ENCODE measurements around the gene MLEC. TPM values are rescaled to one million over a fixed set of nuclear protein-coding genes. Genes with fewer than 3 reads are reported as not detected.

Gene MLEC
- total and polyA plus RNA-seq, 9 of the 15 experiments (the other 6 are each of a cell fraction or from before 2014, with no cell fraction given), result 18.5 to 108 (median 57.8) TPM

DNA sequence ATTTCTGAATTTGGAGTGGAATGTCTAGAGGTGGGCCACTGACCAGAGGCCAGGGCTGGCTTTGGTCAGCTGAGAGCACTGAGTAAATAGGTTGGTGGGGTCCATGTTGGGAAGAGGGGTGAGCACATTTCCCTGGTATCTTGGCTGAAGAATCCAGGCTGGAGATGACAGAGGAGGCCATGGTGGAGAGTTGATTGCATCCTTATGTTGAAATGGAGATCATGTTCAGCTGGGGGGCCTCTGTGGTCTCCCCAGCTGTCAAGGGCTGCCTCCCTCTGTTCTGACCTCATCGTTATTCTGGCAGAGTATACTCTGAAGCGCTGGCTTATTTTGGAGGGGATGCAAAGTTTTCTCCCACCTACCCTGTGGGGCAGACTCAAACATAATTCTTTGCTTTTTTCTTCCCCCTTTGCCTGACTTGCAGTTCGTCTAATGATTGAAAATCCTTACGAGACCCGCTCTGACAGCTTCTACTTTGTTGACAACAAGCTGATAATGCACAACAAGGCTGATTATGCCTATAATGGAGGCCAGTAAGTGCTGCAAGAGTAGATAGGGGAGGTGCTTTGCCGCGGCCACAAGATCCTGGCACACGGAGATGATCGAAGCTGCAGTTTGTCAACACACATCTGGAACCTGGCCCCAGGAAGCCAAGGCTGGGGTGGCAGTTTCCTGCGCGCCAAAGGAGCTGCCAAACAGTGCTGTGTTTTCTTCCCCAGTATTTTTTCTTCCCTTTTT lies 32.7 kb downstream of the MLEC start (continued):
- TF ChIP-seq, protein P1, sequence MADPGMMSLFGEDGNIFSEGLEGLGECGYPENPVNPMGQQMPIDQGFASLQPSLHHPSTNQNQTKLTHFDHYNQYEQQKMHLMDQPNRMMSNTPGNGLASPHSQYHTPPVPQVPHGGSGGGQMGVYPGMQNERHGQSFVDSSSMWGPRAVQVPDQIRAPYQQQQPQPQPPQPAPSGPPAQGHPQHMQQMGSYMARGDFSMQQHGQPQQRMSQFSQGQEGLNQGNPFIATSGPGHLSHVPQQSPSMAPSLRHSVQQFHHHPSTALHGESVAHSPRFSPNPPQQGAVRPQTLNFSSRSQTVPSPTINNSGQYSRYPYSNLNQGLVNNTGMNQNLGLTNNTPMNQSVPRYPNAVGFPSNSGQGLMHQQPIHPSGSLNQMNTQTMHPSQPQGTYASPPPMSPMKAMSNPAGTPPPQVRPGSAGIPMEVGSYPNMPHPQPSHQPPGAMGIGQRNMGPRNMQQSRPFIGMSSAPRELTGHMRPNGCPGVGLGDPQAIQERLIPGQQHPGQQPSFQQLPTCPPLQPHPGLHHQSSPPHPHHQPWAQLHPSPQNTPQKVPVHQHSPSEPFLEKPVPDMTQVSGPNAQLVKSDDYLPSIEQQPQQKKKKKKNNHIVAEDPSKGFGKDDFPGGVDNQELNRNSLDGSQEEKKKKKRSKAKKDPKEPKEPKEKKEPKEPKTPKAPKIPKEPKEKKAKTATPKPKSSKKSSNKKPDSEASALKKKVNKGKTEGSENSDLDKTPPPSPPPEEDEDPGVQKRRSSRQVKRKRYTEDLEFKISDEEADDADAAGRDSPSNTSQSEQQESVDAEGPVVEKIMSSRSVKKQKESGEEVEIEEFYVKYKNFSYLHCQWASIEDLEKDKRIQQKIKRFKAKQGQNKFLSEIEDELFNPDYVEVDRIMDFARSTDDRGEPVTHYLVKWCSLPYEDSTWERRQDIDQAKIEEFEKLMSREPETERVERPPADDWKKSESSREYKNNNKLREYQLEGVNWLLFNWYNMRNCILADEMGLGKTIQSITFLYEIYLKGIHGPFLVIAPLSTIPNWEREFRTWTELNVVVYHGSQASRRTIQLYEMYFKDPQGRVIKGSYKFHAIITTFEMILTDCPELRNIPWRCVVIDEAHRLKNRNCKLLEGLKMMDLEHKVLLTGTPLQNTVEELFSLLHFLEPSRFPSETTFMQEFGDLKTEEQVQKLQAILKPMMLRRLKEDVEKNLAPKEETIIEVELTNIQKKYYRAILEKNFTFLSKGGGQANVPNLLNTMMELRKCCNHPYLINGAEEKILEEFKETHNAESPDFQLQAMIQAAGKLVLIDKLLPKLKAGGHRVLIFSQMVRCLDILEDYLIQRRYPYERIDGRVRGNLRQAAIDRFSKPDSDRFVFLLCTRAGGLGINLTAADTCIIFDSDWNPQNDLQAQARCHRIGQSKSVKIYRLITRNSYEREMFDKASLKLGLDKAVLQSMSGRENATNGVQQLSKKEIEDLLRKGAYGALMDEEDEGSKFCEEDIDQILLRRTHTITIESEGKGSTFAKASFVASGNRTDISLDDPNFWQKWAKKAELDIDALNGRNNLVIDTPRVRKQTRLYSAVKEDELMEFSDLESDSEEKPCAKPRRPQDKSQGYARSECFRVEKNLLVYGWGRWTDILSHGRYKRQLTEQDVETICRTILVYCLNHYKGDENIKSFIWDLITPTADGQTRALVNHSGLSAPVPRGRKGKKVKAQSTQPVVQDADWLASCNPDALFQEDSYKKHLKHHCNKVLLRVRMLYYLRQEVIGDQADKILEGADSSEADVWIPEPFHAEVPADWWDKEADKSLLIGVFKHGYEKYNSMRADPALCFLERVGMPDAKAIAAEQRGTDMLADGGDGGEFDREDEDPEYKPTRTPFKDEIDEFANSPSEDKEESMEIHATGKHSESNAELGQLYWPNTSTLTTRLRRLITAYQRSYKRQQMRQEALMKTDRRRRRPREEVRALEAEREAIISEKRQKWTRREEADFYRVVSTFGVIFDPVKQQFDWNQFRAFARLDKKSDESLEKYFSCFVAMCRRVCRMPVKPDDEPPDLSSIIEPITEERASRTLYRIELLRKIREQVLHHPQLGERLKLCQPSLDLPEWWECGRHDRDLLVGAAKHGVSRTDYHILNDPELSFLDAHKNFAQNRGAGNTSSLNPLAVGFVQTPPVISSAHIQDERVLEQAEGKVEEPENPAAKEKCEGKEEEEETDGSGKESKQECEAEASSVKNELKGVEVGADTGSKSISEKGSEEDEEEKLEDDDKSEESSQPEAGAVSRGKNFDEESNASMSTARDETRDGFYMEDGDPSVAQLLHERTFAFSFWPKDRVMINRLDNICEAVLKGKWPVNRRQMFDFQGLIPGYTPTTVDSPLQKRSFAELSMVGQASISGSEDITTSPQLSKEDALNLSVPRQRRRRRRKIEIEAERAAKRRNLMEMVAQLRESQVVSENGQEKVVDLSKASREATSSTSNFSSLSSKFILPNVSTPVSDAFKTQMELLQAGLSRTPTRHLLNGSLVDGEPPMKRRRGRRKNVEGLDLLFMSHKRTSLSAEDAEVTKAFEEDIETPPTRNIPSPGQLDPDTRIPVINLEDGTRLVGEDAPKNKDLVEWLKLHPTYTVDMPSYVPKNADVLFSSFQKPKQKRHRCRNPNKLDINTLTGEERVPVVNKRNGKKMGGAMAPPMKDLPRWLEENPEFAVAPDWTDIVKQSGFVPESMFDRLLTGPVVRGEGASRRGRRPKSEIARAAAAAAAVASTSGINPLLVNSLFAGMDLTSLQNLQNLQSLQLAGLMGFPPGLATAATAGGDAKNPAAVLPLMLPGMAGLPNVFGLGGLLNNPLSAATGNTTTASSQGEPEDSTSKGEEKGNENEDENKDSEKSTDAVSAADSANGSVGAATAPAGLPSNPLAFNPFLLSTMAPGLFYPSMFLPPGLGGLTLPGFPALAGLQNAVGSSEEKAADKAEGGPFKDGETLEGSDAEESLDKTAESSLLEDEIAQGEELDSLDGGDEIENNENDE (IDR thresholded peaks at IDR 0.05; ENCODE audit: low read depth, low read length), result no peak
- TF ChIP-seq GATAD2B (IDR thresholded peaks at IDR 0.05; ENCODE audit: borderline replicate concordance) (no peak), CBFA2T3 (IDR thresholded peaks at IDR 0.05) (peak; percentile 63), PHF20 (IDR thresholded peaks at IDR 0.05; ENCODE audit: partially characterized antibody) (no peak), MCM3 (IDR thresholded peaks at IDR 0.05) (no peak), ZNF695 (CRISPR knock-in tag; IDR thresholded peaks at IDR 0.05) (no peak), HDAC2 (IDR thresholded peaks at IDR 0.05) (no peak), ZFP1 (CRISPR knock-in tag; IDR thresholded peaks at IDR 0.05) (no peak), TAF1 (IDR thresholded peaks at IDR 0.05; ENCODE audit: control insufficient read depth, extremely low read depth, insufficient read depth, low read length, severe bottlenecking) (no peak), PYGO2 (tag; IDR thresholded peaks at IDR 0.05) (no peak), ERF (CRISPR knock-in tag; IDR thresholded peaks at IDR 0.05) (no peak), ZNF347 (CRISPR knock-in tag; IDR thresholded peaks at IDR 0.05; ENCODE audit: low read depth) (no peak)
- TF ChIP-seq, protein P2, sequence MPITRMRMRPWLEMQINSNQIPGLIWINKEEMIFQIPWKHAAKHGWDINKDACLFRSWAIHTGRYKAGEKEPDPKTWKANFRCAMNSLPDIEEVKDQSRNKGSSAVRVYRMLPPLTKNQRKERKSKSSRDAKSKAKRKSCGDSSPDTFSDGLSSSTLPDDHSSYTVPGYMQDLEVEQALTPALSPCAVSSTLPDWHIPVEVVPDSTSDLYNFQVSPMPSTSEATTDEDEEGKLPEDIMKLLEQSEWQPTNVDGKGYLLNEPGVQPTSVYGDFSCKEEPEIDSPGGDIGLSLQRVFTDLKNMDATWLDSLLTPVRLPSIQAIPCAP (CRISPR knock-in tag; IDR thresholded peaks at IDR 0.05; ENCODE audit: borderline replicate concordance), result no peak
- TF ChIP-seq, protein P3, sequence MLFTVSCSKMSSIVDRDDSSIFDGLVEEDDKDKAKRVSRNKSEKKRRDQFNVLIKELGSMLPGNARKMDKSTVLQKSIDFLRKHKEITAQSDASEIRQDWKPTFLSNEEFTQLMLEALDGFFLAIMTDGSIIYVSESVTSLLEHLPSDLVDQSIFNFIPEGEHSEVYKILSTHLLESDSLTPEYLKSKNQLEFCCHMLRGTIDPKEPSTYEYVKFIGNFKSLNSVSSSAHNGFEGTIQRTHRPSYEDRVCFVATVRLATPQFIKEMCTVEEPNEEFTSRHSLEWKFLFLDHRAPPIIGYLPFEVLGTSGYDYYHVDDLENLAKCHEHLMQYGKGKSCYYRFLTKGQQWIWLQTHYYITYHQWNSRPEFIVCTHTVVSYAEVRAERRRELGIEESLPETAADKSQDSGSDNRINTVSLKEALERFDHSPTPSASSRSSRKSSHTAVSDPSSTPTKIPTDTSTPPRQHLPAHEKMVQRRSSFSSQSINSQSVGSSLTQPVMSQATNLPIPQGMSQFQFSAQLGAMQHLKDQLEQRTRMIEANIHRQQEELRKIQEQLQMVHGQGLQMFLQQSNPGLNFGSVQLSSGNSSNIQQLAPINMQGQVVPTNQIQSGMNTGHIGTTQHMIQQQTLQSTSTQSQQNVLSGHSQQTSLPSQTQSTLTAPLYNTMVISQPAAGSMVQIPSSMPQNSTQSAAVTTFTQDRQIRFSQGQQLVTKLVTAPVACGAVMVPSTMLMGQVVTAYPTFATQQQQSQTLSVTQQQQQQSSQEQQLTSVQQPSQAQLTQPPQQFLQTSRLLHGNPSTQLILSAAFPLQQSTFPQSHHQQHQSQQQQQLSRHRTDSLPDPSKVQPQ (CRISPR knock-in tag; IDR thresholded peaks at IDR 0.05; ENCODE audit: borderline replicate concordance), result no peak
